ENCODE measurements around the gene RASA3. TPM values are rescaled to one million over a fixed set of nuclear protein-coding genes. Genes with fewer than 3 reads are reported as not detected.

RASA3 gene
- total and polyA plus RNA-seq, 2 of the 4 experiments (the other 2 are of a cell fraction): 21.0 to 31.4 TPM

DNA sequence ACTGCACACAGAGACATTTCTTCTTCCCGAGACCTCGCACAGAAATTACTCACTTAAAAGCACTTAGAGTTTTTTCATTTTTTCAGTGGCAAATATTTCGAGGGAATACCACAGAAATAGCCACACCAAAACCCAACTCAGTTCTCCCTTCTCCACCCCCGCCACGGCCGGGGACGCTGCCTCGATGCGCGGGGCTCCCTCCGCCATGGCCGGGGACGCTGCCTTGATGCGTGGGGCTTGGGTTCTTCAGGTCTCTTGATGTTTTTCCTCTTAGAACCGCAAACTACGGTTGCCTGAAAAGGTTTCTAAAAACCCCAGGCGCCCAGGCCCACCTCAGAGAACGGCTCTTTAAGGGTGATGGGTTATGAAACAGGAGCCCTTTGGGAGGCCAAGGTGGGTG, 71.4 kb downstream of the RASA3 start:
- H3K14ac ChIP-seq (replicated peaks; ENCODE audit: low read depth, low read length): no peak overlapping the region

More for the DNA sequence above, 71.4 kb downstream of the RASA3 start:
- no TSS peak for BruUV-seq (replicated peaks)
- Histone ChIP-seq H2BK15ac (ENCODE audit: low read depth, low read length) (no peak overlapping the region), H3K27me3 (ENCODE audit: control insufficient read depth, insufficient read depth, low read length) (no peaks in the 10 kb centered on the region), H4K5ac (ENCODE audit: low read depth, low read length) (no peak overlapping the region), H3K9me1 (ENCODE audit: insufficient read depth, low read length) (peaks cover 26% of the 10 kb centered on the region), H2BK5ac (ENCODE audit: low read depth, low read length, poor library complexity, severe bottlenecking) (no peak overlapping the region), H3K23ac (ENCODE audit: low read depth, low read length) (no peak overlapping the region), H2BK120ac (ENCODE audit: low read depth, low read length) (no peak overlapping the region), H3K9me3 (ENCODE audit: control insufficient read depth, insufficient read depth, low read length) (no peaks in the 10 kb centered on the region), H3K4me3 (ENCODE audit: insufficient read depth, low read depth, low read length) (no peak overlapping the region), H4K8ac (ENCODE audit: low read depth in 2 of 2, low read length in 2 of 2) (no peak overlapping the region), H3K4ac (ENCODE audit: low read depth, low read length) (no peak overlapping the region), H3K27ac (ENCODE audit: insufficient read depth, low read length) (no peak overlapping the region), H2AFZ (replicated peaks; ENCODE audit: low read length, poor library complexity) (no peak overlapping the region), H3K56ac (ENCODE audit: extremely low read depth, insufficient read depth, low read length) (no peak overlapping the region), H3K18ac (ENCODE audit: low read depth, low read length) (no peak overlapping the region), H3K4me1 (ENCODE audit: control insufficient read depth, insufficient read depth, low read length) (peaks cover 26% of the 10 kb centered on the region), H2BK20ac (ENCODE audit: low read depth, low read length) (no peak overlapping the region), H4K91ac (ENCODE audit: insufficient read depth, low read depth, low read length) (no peak overlapping the region), H3K9ac (ENCODE audit: low read depth, low read length) (no peak overlapping the region), H2AK9ac (replicated peaks; ENCODE audit: low read depth, low read length, poor library complexity) (no peak overlapping the region), H3K79me1 (ENCODE audit: low read depth in 1 of 2, low read length in 2 of 2) (peaks cover 7 to 78% of the 10 kb centered on the region in 2 experiments; a peak in 3 of 4 replicates), H2AK5ac (ENCODE audit: low read depth, low read length) (no peak overlapping the region), H3K4me2 (ENCODE audit: low read depth, low read length) (no peak overlapping the region), H3K36me3 (ENCODE audit: control insufficient read depth, insufficient read depth, low read length) (peaks cover 16% of the 10 kb centered on the region), H4K20me1 (ENCODE audit: insufficient read depth, low read length) (peaks cover 47% of the 10 kb centered on the region)
- DNase-seq: no peak
- dilution Hi-C loops (cut with HindIII; ENCODE audit: low sequenced_read_pairs, unreplicated experiment) (no loop called here), in situ Hi-C loops (cut with MboI; ENCODE audit: low sequenced_read_pairs) (no loop called here), intact Hi-C loops (cut with micrococcal nuclease) (no loop called here)
- TF ChIP-seq RFX5 (IDR thresholded peaks at IDR 0.05; ENCODE audit: low read depth, low read length) (no peak), SMC3 (IDR thresholded peaks at IDR 0.05; ENCODE audit: low read depth, low read length) (no peak), MAZ (IDR thresholded peaks at IDR 0.05; ENCODE audit: borderline replicate concordance, low read depth, low read length) (no peak), ELK1 (IDR thresholded peaks at IDR 0.05; ENCODE audit: borderline replicate concordance, low read depth, low read length) (no peak), CHD1 (IDR thresholded peaks at IDR 0.05; ENCODE audit: low read depth, low read length) (no peak)
- TF ChIP-seq, protein P1, sequence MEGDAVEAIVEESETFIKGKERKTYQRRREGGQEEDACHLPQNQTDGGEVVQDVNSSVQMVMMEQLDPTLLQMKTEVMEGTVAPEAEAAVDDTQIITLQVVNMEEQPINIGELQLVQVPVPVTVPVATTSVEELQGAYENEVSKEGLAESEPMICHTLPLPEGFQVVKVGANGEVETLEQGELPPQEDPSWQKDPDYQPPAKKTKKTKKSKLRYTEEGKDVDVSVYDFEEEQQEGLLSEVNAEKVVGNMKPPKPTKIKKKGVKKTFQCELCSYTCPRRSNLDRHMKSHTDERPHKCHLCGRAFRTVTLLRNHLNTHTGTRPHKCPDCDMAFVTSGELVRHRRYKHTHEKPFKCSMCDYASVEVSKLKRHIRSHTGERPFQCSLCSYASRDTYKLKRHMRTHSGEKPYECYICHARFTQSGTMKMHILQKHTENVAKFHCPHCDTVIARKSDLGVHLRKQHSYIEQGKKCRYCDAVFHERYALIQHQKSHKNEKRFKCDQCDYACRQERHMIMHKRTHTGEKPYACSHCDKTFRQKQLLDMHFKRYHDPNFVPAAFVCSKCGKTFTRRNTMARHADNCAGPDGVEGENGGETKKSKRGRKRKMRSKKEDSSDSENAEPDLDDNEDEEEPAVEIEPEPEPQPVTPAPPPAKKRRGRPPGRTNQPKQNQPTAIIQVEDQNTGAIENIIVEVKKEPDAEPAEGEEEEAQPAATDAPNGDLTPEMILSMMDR (conservative IDR thresholded peaks at IDR 0.05; ENCODE audit: low read depth, low read length): no peak
- 89% methylated on average over 7 of the region's 18 CpGs; no CpG with 5 or more reads in 1 of the 2 experiments for WGBS, 2 experiments (ENCODE audit: extremely low coverage in 2 of 2, insufficient read length in 1 of 2)
- ChIA-PET POLR2A (ENCODE audit: unreplicated experiment) (no interaction called here), CTCF (no interaction called here)
- ATAC-seq (ENCODE audit: low read depth): no peak

Data from IMR-90 (cell line).